ENCODE data around the gene TIMP3. TPM values are rescaled to one million over a fixed set of nuclear protein-coding genes. Genes with fewer than 3 reads are reported as not detected.

Gene TIMP3
- total RNA-seq, 1 experiment from 2014 or later, result 0.87 TPM

DNA sequence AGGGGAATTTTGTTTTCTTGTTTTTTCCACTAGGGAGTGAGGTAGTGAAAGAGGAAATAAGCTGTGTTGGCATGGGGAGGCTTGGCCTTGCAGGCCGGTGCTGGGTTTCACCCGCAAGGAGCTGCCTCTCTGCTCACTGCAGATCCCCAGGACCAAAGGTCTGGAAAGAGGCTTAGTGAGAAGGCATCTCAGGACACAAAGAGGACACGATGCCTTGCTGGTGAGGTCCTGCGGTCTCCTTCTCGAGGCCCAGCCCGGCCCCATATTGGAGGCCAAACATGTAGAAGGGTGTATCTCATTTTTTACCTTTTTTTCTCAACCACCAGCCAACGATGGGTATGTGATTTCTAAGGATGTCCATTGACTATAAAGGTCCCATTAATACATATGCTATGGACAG is 17.6 kb downstream of the TIMP3 start:
- no peak overlapping the region for H4K5ac ChIP-seq (ENCODE audit: insufficient read length, low read depth, low read length)
- no CpG with 5 or more reads among the region's 7 CpGs for WGBS (ENCODE audit: extremely low coverage, insufficient read length, low lambda C conversion rate)
- TF ChIP-seq, protein P1, sequence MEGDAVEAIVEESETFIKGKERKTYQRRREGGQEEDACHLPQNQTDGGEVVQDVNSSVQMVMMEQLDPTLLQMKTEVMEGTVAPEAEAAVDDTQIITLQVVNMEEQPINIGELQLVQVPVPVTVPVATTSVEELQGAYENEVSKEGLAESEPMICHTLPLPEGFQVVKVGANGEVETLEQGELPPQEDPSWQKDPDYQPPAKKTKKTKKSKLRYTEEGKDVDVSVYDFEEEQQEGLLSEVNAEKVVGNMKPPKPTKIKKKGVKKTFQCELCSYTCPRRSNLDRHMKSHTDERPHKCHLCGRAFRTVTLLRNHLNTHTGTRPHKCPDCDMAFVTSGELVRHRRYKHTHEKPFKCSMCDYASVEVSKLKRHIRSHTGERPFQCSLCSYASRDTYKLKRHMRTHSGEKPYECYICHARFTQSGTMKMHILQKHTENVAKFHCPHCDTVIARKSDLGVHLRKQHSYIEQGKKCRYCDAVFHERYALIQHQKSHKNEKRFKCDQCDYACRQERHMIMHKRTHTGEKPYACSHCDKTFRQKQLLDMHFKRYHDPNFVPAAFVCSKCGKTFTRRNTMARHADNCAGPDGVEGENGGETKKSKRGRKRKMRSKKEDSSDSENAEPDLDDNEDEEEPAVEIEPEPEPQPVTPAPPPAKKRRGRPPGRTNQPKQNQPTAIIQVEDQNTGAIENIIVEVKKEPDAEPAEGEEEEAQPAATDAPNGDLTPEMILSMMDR (conservative IDR thresholded peaks at IDR 0.05), result no peak
- no peaks in the 10 kb centered on the region for H3K9me3 ChIP-seq (ENCODE audit: control insufficient read depth, low read depth, low read length)
- no peaks in the 10 kb centered on the region for H3K79me2 ChIP-seq (ENCODE audit: insufficient read depth, low read length)
- H3K14ac ChIP-seq (ENCODE audit: insufficient read depth, low read length), result no peak overlapping the region
- no peak overlapping the region for H2BK12ac ChIP-seq (ENCODE audit: insufficient read length, low read depth, low read length)
- no peak overlapping the region for H2BK20ac ChIP-seq (ENCODE audit: low read depth, low read length, poor library complexity, severe bottlenecking)
- Mint-ChIP-seq H3K4me3 (no peak overlapping the region), H3K4me1 (peaks cover 26 to 49% of the 10 kb centered on the region in 2 experiments), H3K9me3 (no peaks in the 10 kb centered on the region), H3K27me3 (ENCODE audit: low read depth) (no peaks in the 10 kb centered on the region; the same call in 1 of the 2 replicates), H3K36me3 (ENCODE audit: insufficient read depth in 1 of 3, low read depth in 3 of 3) (peaks cover 0 to 23% (median 20%) of the 10 kb centered on the region in 3 experiments; a peak in 4 of 7 replicates), H3K27ac (peak overlapping the region in 1 of 3 experiments; percentile 81; a peak in 2 of 7 replicates)
- no peak overlapping the region for H4K91ac ChIP-seq (ENCODE audit: insufficient read length, low read depth, low read length)
- no peak overlapping the region for H3K56ac ChIP-seq (ENCODE audit: insufficient read length, low read depth, low read length)
- no peak overlapping the region for H2AFZ ChIP-seq (ENCODE audit: low read length)
- DNase-seq, result no peak
- H3K4me2 ChIP-seq (ENCODE audit: insufficient read depth, insufficient read length, low read length), result no peak overlapping the region
- H3T11ph ChIP-seq (ENCODE audit: low read length), result no peak overlapping the region
- no peaks in the 10 kb centered on the region for H3K23me2 ChIP-seq (ENCODE audit: insufficient read length, low read depth, low read length, poor library complexity, severe bottlenecking)
- H3K4me1 ChIP-seq (ENCODE audit: insufficient read depth, low read length), result no peaks in the 10 kb centered on the region; the same call in 1 of the 2 replicates
- H3K9ac ChIP-seq (ENCODE audit: extremely low read depth, insufficient read length, low read length), result no peak overlapping the region
- H3K23ac ChIP-seq (ENCODE audit: insufficient read length, low read depth, low read length), result no peak overlapping the region
- H2BK120ac ChIP-seq (ENCODE audit: low read depth, low read length, poor library complexity, severe bottlenecking), result no peak overlapping the region
- H3K27ac ChIP-seq (ENCODE audit: insufficient read length, low read depth, low read length), result no peak overlapping the region
- H4K8ac ChIP-seq (replicated peaks; ENCODE audit: insufficient read length, low read depth, low read length), result no peak overlapping the region
- no peaks in the 10 kb centered on the region for H3K79me1 ChIP-seq (ENCODE audit: insufficient read depth, low read depth, low read length, poor library complexity, severe bottlenecking)
- no peak overlapping the region for H3K4ac ChIP-seq (ENCODE audit: low read depth, low read length)
- no peak overlapping the region for H2BK15ac ChIP-seq (ENCODE audit: low read depth, low read length)
- no peak overlapping the region for H3K18ac ChIP-seq (ENCODE audit: insufficient read length, low read depth, low read length)
- no peak overlapping the region for H2AK5ac ChIP-seq (ENCODE audit: insufficient read length, low read length)
- H4K20me1 ChIP-seq (ENCODE audit: control insufficient read depth, insufficient read depth, insufficient read length), result no peaks in the 10 kb centered on the region
- no peaks in the 10 kb centered on the region for H3K27me3 ChIP-seq (ENCODE audit: insufficient read depth, low read length)
- H2BK5ac ChIP-seq (ENCODE audit: insufficient read length, low read length), result no peak overlapping the region
